Retinal pigment epithelial cell (primary cell): ENCODE data around the gene CBLIF.

Experiments
- DNase-seq: peaks from one replicate; pipeline ENCODE4 v3.0.0-alpha.2; 2010; ENCODE audit warnings: low read depth
- H3K4me3 ChIP-seq: 2 replicates; pipeline ENCODE4 v1.5.1; 2011; ENCODE audit warnings: mild to moderate bottlenecking, low read length, control low read depth, moderate library complexity
- CTCF ChIP-seq: conservative IDR thresholded peaks from 2 replicates; pipeline ENCODE4 v1.5.1; 2011; ENCODE audit warnings: low read depth, low read length, control low read depth, inconsistent platforms

CBLIF gene

DNA sequence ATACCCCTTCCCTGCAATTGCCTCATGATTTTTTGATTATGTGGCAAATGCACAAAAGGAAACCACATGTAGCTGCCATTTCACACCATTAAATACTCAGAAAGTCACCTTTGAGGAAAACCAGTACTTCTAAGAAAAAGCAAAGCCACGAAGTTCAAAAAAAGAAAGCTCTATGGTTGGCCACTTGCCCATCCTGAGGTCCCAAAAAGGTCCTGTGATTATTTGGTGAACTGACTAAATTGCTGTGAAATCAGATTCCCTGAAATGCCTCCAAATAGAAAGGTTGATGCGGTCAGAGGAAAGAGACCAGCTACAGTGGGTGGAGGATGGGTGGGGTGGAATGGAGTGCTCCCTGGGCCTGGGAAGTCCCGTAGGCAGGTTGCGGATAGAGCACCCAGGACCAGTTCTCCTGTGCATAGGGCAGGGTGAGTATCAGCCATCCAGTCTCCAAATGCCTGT, 61.6 kb downstream of the CBLIF start:
- TF ChIP-seq CTCF = no peak
- DNase-seq = no peak
- no peak overlapping the region for H3K4me3 ChIP-seq

GRCh38 chr11:59782080-59782479, 63.2 kb downstream of the CBLIF start:
- no peak overlapping the region for H3K4me3 ChIP-seq
- TF ChIP-seq CTCF = no peak
- no peak for DNase-seq

DNA sequence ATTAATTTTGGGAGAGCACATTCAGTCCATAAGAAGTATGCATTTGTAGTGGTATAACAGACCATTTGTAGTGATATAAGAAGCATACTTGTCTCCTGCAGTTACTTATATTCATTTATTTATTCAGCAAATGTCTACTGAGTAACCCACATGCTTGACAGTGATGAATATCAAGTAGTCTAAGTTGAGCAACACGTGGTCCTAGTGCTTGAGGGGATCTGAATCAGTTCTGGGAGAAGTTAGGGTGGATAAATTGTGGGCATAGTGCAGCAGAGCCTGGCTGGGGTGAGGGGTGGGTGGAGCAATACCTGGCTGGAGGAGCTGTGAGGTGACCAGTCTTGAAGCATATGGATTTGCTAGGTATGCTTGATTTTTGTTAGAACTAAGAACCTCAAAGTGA, 65.8 kb downstream of the CBLIF start:
- no peak for TF ChIP-seq CTCF
- DNase-seq = no peak
- no peak overlapping the region for H3K4me3 ChIP-seq
